Measurements from ENCODE around the gene ELOVL6. TPM values are rescaled to one million over a fixed set of nuclear protein-coding genes. Genes with fewer than 3 reads are reported as not detected.
A peak's percentile ranks its signal among the peaks of the same experiment; 100 is the strongest.

ELOVL6 gene
- total RNA-seq, 1 donor from 2014 or later, result 51.6 TPM

DNA sequence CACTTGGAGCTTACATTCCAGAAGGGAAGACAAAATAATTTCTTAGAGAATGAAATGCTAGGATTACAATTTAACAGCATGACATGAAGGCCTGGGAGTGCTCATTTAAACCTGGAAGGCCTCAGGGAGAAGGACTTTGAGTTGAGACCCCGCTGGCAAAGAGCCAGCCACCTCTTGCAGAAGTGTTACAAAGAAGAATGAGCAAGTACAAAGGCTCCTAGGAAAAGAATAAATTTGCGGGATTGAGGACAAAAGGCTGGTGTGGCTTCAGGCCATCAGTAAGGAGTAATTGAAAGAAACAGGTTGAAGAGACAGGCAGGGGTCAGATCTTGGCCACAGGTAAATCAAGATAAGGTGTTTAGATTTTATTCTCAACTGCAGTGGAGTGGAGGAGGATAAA is 3.1 kb upstream of the ELOVL6 start:
- DNase-seq (ENCODE audit: extremely low spot score, unreplicated experiment), result no peak
- TF ChIP-seq, protein P1, sequence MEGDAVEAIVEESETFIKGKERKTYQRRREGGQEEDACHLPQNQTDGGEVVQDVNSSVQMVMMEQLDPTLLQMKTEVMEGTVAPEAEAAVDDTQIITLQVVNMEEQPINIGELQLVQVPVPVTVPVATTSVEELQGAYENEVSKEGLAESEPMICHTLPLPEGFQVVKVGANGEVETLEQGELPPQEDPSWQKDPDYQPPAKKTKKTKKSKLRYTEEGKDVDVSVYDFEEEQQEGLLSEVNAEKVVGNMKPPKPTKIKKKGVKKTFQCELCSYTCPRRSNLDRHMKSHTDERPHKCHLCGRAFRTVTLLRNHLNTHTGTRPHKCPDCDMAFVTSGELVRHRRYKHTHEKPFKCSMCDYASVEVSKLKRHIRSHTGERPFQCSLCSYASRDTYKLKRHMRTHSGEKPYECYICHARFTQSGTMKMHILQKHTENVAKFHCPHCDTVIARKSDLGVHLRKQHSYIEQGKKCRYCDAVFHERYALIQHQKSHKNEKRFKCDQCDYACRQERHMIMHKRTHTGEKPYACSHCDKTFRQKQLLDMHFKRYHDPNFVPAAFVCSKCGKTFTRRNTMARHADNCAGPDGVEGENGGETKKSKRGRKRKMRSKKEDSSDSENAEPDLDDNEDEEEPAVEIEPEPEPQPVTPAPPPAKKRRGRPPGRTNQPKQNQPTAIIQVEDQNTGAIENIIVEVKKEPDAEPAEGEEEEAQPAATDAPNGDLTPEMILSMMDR (conservative IDR thresholded peaks at IDR 0.05), result no peak
- Mint-ChIP-seq H3K27me3 (peaks cover 3% of the 10 kb centered on the region), H3K9me3 (no peaks in the 10 kb centered on the region), H3K27ac (no peak overlapping the region), H3K4me1 (ENCODE audit: unreplicated experiment) (peaks cover 15% of the 10 kb centered on the region), H3K4me3 (peak overlapping the region; percentile 1), H3K36me3 (no peaks in the 10 kb centered on the region)

DNA sequence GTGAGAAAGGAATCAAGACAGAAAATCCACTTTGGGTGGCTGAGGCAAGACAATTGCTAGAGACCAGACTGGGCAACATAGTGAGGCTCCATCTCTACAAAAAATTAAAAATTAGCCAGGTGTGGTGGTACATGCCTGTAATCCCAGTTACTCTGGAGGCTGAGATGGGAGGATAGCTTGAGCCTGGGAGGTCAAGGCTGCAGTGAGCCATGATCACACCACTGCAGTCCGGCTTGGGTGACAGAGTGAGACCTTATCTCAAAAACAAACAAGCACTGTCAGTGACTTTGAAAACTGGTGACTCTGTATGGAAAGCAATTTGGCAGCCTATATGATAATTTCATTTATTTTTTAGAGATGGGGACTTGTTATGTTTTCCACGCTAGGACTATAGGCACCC is 2.3 kb upstream of the ELOVL6 start:
- Mint-ChIP-seq H3K36me3 (no peaks in the 10 kb centered on the region), H3K4me1 (ENCODE audit: unreplicated experiment) (peaks cover 15% of the 10 kb centered on the region), H3K4me3 (no peak overlapping the region), H3K9me3 (no peaks in the 10 kb centered on the region), H3K27me3 (peaks cover 3% of the 10 kb centered on the region), H3K27ac (no peak overlapping the region)
- TF ChIP-seq, protein P1 (conservative IDR thresholded peaks at IDR 0.05), result no peak
- no peak for DNase-seq (ENCODE audit: extremely low spot score, unreplicated experiment)

DNA sequence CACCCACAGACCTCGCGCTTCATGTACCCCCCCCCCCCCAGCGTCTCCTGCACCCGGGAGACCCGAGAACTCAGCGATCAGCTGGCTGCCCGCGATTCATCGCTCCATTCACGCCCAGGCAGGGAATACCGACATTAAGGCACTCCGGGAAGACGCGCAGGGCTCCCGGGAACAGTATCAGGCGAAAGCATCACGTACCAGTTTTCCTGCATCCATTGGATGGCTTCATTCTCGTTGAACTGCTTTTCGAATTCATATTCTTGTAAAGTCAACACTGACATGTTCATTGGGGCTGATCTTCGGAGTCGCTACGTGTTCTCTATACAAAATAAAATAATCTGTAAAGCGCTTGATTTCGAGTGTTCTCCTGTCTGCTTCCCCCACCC is 373 bp downstream of the ELOVL6 start:
- peak overlapping the region; percentile 94 for H3K4me3 Mint-ChIP-seq
- H3K4me1 Mint-ChIP-seq (ENCODE audit: unreplicated experiment), result peaks cover 24% of the 10 kb centered on the region
- peaks cover 3% of the 10 kb centered on the region for H3K27me3 Mint-ChIP-seq
- no peaks in the 10 kb centered on the region for H3K9me3 Mint-ChIP-seq
- peak overlapping the region; percentile 92 for H3K27ac Mint-ChIP-seq
- no peak for DNase-seq (ENCODE audit: extremely low spot score, unreplicated experiment)
- TF ChIP-seq, protein P1 (conservative IDR thresholded peaks at IDR 0.05), result no peak
- H3K36me3 Mint-ChIP-seq, result no peaks in the 10 kb centered on the region

DNA sequence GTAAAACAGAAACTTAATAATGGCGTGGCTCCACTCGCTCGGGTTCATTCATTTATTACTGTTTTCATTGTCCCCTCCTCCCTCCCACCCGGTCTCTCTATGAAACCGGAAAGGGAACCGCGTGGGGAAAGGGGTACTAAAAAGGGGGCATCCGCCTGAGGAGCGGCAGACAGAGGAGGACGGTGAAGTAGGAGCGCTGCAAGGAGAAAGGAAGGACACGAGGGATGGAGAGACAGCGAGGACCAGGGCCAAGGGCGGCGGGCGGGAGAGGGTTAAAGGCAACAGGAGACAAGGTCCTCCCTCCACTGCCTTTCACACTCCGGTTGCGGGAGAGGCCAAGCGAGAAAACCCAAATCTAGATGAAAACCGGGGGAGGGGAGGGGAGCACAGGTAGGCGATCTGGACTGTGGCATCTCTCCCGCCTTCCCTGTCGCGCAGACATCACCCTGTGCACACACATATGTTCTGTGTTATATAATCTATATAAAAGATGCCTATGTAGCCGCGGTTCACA is 829 bp downstream of the ELOVL6 start:
- peaks cover 3% of the 10 kb centered on the region for H3K36me3 Mint-ChIP-seq
- peak; percentile 72 for DNase-seq (ENCODE audit: extremely low spot score, unreplicated experiment)
- H3K4me3 Mint-ChIP-seq, result peak overlapping the region; percentile 94
- peaks cover 1% of the 10 kb centered on the region for H3K27me3 Mint-ChIP-seq
- peak overlapping the region; percentile 92 for H3K27ac Mint-ChIP-seq
- H3K4me1 Mint-ChIP-seq (ENCODE audit: unreplicated experiment), result peaks cover 28% of the 10 kb centered on the region
- H3K9me3 Mint-ChIP-seq, result no peaks in the 10 kb centered on the region
- TF ChIP-seq, protein P1 (conservative IDR thresholded peaks at IDR 0.05), result no peak

DNA sequence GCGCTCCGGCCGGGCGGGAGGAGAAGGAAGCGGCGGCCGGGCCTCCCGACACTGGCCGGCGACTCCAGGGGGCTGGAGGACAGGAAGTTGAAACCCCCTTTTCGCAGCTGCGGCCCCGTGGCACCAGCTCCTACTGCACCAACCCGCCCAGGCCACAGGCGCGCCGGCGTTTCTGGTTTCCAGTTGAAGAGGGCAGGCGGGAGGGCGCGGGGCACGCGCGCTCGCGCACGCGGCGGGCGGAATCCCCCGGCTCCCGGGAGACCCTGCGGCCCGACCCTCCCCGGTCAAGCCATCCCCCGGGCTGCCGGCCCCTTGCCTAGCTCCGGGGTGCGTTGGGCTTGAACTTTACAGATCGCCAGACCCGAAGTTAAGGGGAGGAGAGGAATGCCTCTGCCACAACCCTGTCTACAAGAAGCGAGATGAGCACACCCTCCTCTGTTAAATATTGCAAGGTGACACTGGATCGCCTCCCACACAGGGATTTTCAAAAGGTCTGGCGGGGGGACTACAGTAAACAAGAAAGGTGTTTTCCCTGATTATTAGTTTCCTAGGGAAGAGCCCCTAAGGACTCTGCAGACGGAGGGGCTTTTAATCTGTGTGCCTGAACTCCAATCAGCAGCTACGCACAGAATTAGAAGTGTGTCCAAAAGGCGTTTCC is 1.4 kb downstream of the ELOVL6 start:
- peak; percentile 77 for DNase-seq (ENCODE audit: extremely low spot score, unreplicated experiment)
- Mint-ChIP-seq H3K27me3 (no peaks in the 10 kb centered on the region), H3K36me3 (peaks cover 3% of the 10 kb centered on the region), H3K4me1 (ENCODE audit: unreplicated experiment) (peaks cover 28% of the 10 kb centered on the region), H3K9me3 (no peaks in the 10 kb centered on the region), H3K27ac (peak overlapping the region; percentile 92), H3K4me3 (peak overlapping the region; percentile 94)
- TF ChIP-seq, protein P1 (conservative IDR thresholded peaks at IDR 0.05), result no peak

All from type B pancreatic cell (in vitro differentiated cells).